OCI-LY1 (cell line): ENCODE results near the gene CYB561.

Experiments
- H2AFZ ChIP-seq: fragments of 200-600 bp; sonication (generic), shearing (Covaris generic); 2 replicates; pipeline ENCODE4 v1.6.0; 2014; ENCODE audit warnings: antibody characterized with exemption, mild to moderate bottlenecking, low read length
- H3F3A ChIP-seq: fragments of 200-600 bp; sonication (generic), shearing (Covaris generic); 2 replicates; pipeline ENCODE4 v1.6.0; 2014; ENCODE audit warnings: mild to moderate bottlenecking, antibody characterized with exemption, low read length, moderate library complexity; ENCODE audit not compliant: insufficient read depth
- H3K27ac ChIP-seq: fragments of 200-600 bp; sonication (generic); 2 replicates; pipeline ENCODE4 v1.5.1; 2014; ENCODE audit warnings: low read length, mixed run types, mild to moderate bottlenecking, low read depth; ENCODE audit not compliant: poor library complexity, severe bottlenecking
- H3K27me3 ChIP-seq: fragments of 200-600 bp; sonication (generic); 2 replicates; pipeline ENCODE4 v1.6.0; 2014; ENCODE audit warnings: antibody characterized with exemption, mild to moderate bottlenecking, low read length, moderate library complexity; ENCODE audit not compliant: insufficient read depth
- H3K36me3 ChIP-seq: fragments of 200-600 bp; sonication (generic); 2 replicates; pipeline ENCODE4 v1.6.1; 2014; ENCODE audit warnings: mild to moderate bottlenecking, antibody characterized with exemption, low read length, moderate library complexity, mixed read lengths; ENCODE audit not compliant: insufficient read depth
- H3K4me1 ChIP-seq: fragments of 200-600 bp; sonication (generic); 2 replicates; pipeline ENCODE4 v1.5.1; 2014; ENCODE audit warnings: mild to moderate bottlenecking, low read length, moderate library complexity; ENCODE audit not compliant: insufficient read depth, severe bottlenecking
- H3K4me2 ChIP-seq: fragments of 200-600 bp; sonication (generic), shearing (Covaris generic); 2 replicates; pipeline ENCODE4 v1.6.1; 2014; ENCODE audit warnings: low read length
- H3K4me3 ChIP-seq: fragments of 200-600 bp; sonication (generic); 2 replicates; pipeline ENCODE4 v1.5.1; 2014; ENCODE audit warnings: low read length, low read depth, mild to moderate bottlenecking, mixed read lengths; ENCODE audit not compliant: poor library complexity, severe bottlenecking
- H3K79me2 ChIP-seq: fragments of 200-600 bp; shearing (Covaris generic); 2 replicates; pipeline ENCODE4 v1.6.1; 2016; ENCODE audit warnings: mixed run types, low read length, mixed read lengths; ENCODE audit not compliant: insufficient read depth
- H3K9ac ChIP-seq: fragments of 200-600 bp; sonication (generic), shearing (Covaris generic); 2 replicates; pipeline ENCODE4 v1.6.1; 2014; ENCODE audit warnings: mild to moderate bottlenecking, low read length, mixed read lengths
- H3K9me2 ChIP-seq: fragments of 200-600 bp; sonication (generic), shearing (Covaris generic); 2 replicates; pipeline ENCODE4 v1.6.1; 2014; ENCODE audit warnings: low read depth, mild to moderate bottlenecking, low read length, mixed read lengths
- H3K9me3 ChIP-seq: fragments of 200-600 bp; shearing (Covaris generic); 2 replicates; pipeline ENCODE4 v1.6.1; 2014; ENCODE audit warnings: low read length, mixed read lengths
- H4K20me1 ChIP-seq: fragments of 200-600 bp; sonication (generic), shearing (Covaris generic); 2 replicates; pipeline ENCODE4 v1.6.0; 2016; ENCODE audit warnings: mild to moderate bottlenecking, low read length; ENCODE audit not compliant: insufficient read depth
- EZH2 ChIP-seq: fragments of 200-600 bp; sonication (generic), shearing (Covaris generic); IDR thresholded peaks from 2 replicates; pipeline ENCODE4 v1.8.0; 2017; ENCODE audit warnings: borderline replicate concordance, mixed run types, mild to moderate bottlenecking, antibody characterized with exemption, low read length, moderate library complexity, mixed read lengths
- TF ChIP-seq, protein P1 (sequence below): fragments of 200-600 bp; sonication (generic), shearing (Covaris generic); IDR thresholded peaks from 2 replicates; pipeline ENCODE4 v1.5.1; 2017; ENCODE audit warnings: mild to moderate bottlenecking, antibody characterized with exemption, low read length, moderate library complexity, mixed read lengths

The CYB561 gene

DNA sequence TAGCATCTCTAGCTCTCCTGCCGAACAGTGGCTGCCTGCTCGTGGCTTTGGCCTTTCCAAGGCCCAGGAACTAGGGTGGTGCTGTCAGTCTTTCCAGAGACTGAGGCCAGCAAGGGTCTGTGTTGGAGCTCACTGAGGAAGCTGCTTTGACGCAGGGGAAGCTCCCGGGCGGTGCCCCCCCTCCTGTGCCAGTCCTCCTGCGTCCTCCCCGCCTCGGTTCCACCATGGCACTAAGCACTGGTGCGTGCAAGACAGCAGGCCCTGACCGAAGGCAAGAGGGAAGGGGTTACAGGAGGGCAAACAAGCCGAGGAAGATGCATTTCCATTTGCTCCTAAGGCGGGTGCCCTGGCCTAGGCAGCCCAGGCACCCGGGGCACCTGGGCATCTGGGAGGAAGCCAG, 4.5 kb downstream of the CYB561 start:
- TF ChIP-seq, protein P1, sequence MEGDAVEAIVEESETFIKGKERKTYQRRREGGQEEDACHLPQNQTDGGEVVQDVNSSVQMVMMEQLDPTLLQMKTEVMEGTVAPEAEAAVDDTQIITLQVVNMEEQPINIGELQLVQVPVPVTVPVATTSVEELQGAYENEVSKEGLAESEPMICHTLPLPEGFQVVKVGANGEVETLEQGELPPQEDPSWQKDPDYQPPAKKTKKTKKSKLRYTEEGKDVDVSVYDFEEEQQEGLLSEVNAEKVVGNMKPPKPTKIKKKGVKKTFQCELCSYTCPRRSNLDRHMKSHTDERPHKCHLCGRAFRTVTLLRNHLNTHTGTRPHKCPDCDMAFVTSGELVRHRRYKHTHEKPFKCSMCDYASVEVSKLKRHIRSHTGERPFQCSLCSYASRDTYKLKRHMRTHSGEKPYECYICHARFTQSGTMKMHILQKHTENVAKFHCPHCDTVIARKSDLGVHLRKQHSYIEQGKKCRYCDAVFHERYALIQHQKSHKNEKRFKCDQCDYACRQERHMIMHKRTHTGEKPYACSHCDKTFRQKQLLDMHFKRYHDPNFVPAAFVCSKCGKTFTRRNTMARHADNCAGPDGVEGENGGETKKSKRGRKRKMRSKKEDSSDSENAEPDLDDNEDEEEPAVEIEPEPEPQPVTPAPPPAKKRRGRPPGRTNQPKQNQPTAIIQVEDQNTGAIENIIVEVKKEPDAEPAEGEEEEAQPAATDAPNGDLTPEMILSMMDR: no peak
- Histone ChIP-seq H3K27me3 (peaks cover 5% of the 10 kb centered on the region), H4K20me1 (no peaks in the 10 kb centered on the region), H3K4me1 (peaks cover 8% of the 10 kb centered on the region), H3K36me3 (no peaks in the 10 kb centered on the region), H3K79me2 (no peaks in the 10 kb centered on the region), H3K27ac (no peak overlapping the region), H3K4me2 (no peak overlapping the region), H3K4me3 (no peak overlapping the region), H3F3A (no peaks in the 10 kb centered on the region), H3K9me3 (no peaks in the 10 kb centered on the region), H2AFZ (no peak overlapping the region), H3K9me2 (no peaks in the 10 kb centered on the region), H3K9ac (no peak overlapping the region)

DNA sequence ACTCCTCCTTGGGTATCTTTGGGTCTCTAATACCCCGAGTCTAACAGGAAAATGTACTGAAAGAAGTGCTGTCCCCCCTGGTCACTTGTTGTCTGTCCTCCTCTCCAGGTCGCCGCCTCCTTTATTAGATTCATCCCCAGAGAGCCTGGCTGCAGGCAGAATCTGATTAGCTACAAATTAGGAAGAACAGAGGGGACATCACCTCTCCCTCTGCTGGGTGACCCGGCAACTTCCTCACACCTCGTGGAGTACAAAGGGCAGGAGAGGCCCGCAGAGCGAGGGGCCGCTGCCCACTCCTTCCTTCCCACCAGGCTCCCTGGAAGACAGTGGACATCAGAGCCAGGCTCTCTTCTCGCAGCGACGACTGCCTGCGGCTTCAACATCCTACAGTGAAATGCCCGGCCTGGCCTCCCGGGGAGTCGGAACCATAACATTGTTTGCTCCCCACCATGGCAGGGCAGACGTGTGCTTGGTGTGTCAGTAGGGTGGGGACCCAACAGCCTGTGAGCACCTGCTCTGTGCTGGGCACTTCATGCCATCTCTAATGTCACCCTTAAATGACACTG, 5.3 kb downstream of the CYB561 start:
- H3K9ac ChIP-seq: no peak overlapping the region
- H3K36me3 ChIP-seq: no peaks in the 10 kb centered on the region
- peaks cover 3% of the 10 kb centered on the region for H3K4me1 ChIP-seq
- no peak overlapping the region for H3K4me3 ChIP-seq
- H3K4me2 ChIP-seq: no peak overlapping the region
- no peaks in the 10 kb centered on the region for H3F3A ChIP-seq
- H4K20me1 ChIP-seq: no peaks in the 10 kb centered on the region
- no peaks in the 10 kb centered on the region for H3K9me2 ChIP-seq
- no peak overlapping the region for H3K27ac ChIP-seq
- H2AFZ ChIP-seq: no peak overlapping the region
- no peak for TF ChIP-seq EZH2
- TF ChIP-seq, protein P1: no peak
- H3K9me3 ChIP-seq: no peaks in the 10 kb centered on the region
- peaks cover 5% of the 10 kb centered on the region for H3K27me3 ChIP-seq
- H3K79me2 ChIP-seq: no peaks in the 10 kb centered on the region

DNA sequence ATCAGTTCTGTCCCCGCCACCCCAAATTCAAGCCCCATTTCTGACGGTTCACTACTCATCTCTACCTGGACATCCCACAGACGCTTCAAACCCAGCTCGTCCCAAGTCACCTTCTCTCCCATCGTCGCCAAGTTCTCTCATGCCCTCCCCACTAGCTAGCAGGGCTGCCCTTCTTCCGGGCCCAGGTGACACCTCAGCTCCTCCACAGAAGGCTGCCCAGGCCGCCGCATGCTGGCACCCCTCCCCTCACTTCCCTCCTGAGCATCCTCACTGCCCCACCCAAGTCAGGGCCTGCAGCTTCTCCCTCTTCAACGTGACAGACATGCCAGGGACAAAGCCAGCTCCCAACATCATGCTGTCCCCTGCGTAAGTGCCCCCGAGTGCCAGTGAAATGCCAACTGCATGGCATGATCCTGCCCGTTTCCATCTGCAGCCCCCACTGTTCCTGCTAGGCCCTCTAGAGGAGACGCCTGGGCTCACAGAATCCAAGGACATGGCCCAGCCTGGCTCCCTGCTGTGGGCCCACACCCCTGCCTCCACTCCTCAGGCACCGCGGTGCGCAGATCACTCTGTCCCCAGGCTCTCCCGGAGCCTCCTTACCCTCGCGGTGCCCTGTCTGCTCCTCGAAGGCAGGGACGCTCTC, 5.9 kb downstream of the CYB561 start:
- no peak overlapping the region for H3K4me2 ChIP-seq
- no peak overlapping the region for H3K27ac ChIP-seq
- no peaks in the 10 kb centered on the region for H3K36me3 ChIP-seq
- H3K4me3 ChIP-seq: no peak overlapping the region
- H4K20me1 ChIP-seq: no peaks in the 10 kb centered on the region
- H3K79me2 ChIP-seq: no peaks in the 10 kb centered on the region
- H3F3A ChIP-seq: no peaks in the 10 kb centered on the region
- no peaks in the 10 kb centered on the region for H3K9me3 ChIP-seq
- TF ChIP-seq, protein P1: no peak
- TF ChIP-seq EZH2: no peak
- H3K4me1 ChIP-seq: no peaks in the 10 kb centered on the region
- peaks cover 5% of the 10 kb centered on the region for H3K27me3 ChIP-seq
- no peak overlapping the region for H2AFZ ChIP-seq
- H3K9me2 ChIP-seq: no peaks in the 10 kb centered on the region
- H3K9ac ChIP-seq: no peak overlapping the region
